Neural progenitor cell (in vitro differentiated cells): ENCODE data around the gene BTBD16. TPM values are rescaled to one million over a fixed set of nuclear protein-coding genes. Genes with fewer than 3 reads are reported as not detected.

Source experiments
- DNase-seq: peaks from one replicate; pipeline ENCODE4 v3.0.0-alpha.2; 2016; ENCODE audit warnings: low spot score
- H2AFZ ChIP-seq: fragments of 200-600 bp; sonication (generic); replicated peaks from 2 replicates; pipeline ENCODE4 v1.6.1; 2016; ENCODE audit warnings: antibody characterized with exemption
- H3F3A ChIP-seq: fragments of 200-600 bp; sonication (generic); 2 replicates; pipeline ENCODE4 v1.6.1; 2016; ENCODE audit warnings: antibody characterized with exemption, low read depth
- H3K27ac ChIP-seq: fragments of 200-600 bp; sonication (generic); 2 replicates; pipeline ENCODE4 v1.5.1; 2016; ENCODE audit warnings: mild to moderate bottlenecking
- H3K27me3 ChIP-seq: fragments of 200-600 bp; sonication (generic); 2 replicates; pipeline ENCODE4 v1.6.1; 2016; ENCODE audit warnings: mild to moderate bottlenecking, moderate library complexity
- H3K36me3 ChIP-seq: fragments of 200-600 bp; sonication (generic); 2 replicates; pipeline ENCODE4 v1.5.1; 2016
- H3K4me1 ChIP-seq: fragments of 200-600 bp; sonication (generic); 2 replicates; pipeline ENCODE4 v1.6.1; 2016; ENCODE audit warnings: mixed run types
- H3K4me2 ChIP-seq: fragments of 200-600 bp; sonication (generic); 2 replicates; pipeline ENCODE4 v1.6.1; 2016
- H3K4me3 ChIP-seq: fragments of 200-600 bp; sonication (generic); 2 replicates; pipeline ENCODE4 v1.5.1; 2016
- H3K79me2 ChIP-seq: fragments of 200-600 bp; sonication (generic); 2 replicates; pipeline ENCODE4 v1.6.1; 2016; ENCODE audit warnings: low read depth
- H3K9ac ChIP-seq: fragments of 200-600 bp; sonication (generic); 2 replicates; pipeline ENCODE4 v1.6.1; 2016
- H3K9me3 ChIP-seq: fragments of 200-600 bp; sonication (generic); 2 replicates; pipeline ENCODE4 v1.5.1; 2016; ENCODE audit warnings: low read depth
- H4K20me1 ChIP-seq: fragments of 200-600 bp; sonication (generic); 2 replicates; pipeline ENCODE4 v1.6.1; 2016; ENCODE audit warnings: low read depth
- H3K27ac Mint-ChIP-seq: 3 replicates; pipeline ENCODE4 v1.8.0; 2021; ENCODE audit warnings: mixed read lengths
- H3K27me3 Mint-ChIP-seq: 2 replicates; pipeline ENCODE4 v1.8.0; 2022; ENCODE audit warnings: low read depth, mild to moderate bottlenecking, inconsistent platforms, moderate library complexity, mixed read lengths; ENCODE audit not compliant: insufficient read depth
- H3K36me3 Mint-ChIP-seq: 3 replicates; pipeline ENCODE4 v1.8.0; 2021; ENCODE audit warnings: mixed read lengths
- H3K4me1 Mint-ChIP-seq: 3 replicates; pipeline ENCODE4 v1.8.0; 2021; ENCODE audit warnings: mixed read lengths
- H3K4me3 Mint-ChIP-seq: 3 replicates; pipeline ENCODE4 v1.8.0; 2021; ENCODE audit warnings: mild to moderate bottlenecking, moderate library complexity, mixed read lengths
- H3K9me3 Mint-ChIP-seq: 3 replicates; pipeline ENCODE4 v1.8.0; 2020; ENCODE audit warnings: mixed read lengths
- EZH2 ChIP-seq: fragments of 200-600 bp; sonication (generic); IDR thresholded peaks from 2 replicates; pipeline ENCODE4 v1.6.1; 2017; ENCODE audit warnings: antibody characterized with exemption, mild to moderate bottlenecking, moderate library complexity
- EZH2phosphoT487 ChIP-seq: fragments of 200-600 bp; sonication (generic); IDR thresholded peaks from 2 replicates; pipeline ENCODE4 v1.6.1; 2017; ENCODE audit warnings: antibody characterized with exemption
- total RNA-seq: library from RNA; depleted of rRNA; stranded (reverse); fragments of >200 nt; gene quantifications from 2 replicates; pipeline ENCODE4 v1.2.3, GENCODE V29; 2015; ENCODE audit warnings: low replicate concordance
- TF ChIP-seq, protein P1 (sequence below): fragments of 200-600 bp; sonication (generic); IDR thresholded peaks from 2 replicates; pipeline ENCODE4 v1.5.1; 2017; ENCODE audit warnings: antibody characterized with exemption, mild to moderate bottlenecking

BTBD16 gene
- total RNA-seq, 1 donor from 2014 or later, result not detected

DNA sequence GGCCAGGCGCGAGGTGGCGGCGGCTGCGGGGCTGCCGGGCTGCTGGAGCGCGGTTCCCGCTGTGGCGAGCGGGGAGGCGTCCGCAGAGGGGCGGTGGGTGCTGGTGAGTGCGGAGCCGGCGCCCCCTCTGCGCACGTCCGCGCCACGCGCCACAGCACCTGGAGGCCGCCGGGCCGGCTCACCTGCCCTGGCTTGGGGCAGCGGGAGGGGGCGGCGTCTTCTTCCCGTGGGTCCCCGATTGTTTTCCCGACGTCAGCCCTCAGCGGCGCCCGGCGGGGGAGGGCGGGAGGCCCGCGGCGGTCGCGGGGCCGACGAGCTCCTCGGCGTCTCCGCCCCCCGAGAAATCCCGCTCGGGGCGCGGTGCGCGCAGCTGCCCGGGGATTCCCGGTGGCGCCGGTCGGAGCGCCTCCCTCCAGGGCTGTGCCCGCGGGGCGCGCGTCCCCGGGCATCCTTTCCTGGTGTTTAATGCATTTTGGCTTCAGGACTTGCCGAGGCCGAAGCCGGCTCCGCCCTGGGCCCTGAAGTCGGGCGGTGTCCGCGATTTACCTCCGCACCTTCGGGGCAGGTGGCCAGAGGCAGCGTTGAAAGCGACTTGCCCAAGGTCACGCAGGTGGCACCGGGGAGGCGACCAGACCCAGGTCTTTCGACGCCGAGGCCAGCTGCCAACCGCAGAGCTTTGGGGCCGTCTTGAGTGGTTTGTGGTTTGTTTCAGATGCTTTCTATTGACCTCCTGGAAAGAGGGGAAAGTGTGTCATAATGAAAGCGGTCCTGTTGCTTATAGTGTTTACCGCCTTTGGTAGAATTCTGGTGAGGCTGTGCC lies 104.0 kb downstream of the BTBD16 start:
- no peaks in the 10 kb centered on the region for H3K9me3 Mint-ChIP-seq

DNA sequence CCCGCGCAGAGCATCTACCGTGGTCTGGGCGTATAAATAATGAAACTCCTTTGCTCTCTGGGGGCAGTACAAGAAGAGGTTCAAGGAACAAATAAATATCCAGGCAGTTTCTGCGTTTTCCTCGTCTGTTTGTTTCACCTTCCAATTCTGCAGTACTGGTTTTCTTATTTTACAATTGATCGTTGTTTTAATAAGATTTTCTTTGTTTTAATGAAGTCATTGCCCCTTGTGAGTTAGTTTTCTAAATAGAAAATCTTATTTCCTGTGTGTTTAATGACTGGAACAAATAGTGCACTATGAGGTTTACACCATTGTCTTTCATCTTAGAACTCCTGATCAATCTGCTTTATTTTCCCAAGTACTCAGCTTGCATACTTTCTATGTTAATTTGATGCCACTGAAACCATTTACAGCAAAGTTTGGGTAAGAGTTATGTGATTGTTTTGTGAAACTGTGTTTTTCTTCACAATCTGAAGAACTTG lies 104.6 kb downstream of the BTBD16 start:
- H3K9me3 ChIP-seq, result no peaks in the 10 kb centered on the region
- no peak overlapping the region for H3K9ac ChIP-seq
- no peaks in the 10 kb centered on the region for H3K36me3 ChIP-seq
- Mint-ChIP-seq H3K36me3 (peaks cover 8% of the 10 kb centered on the region), H3K4me1 (peaks cover 21% of the 10 kb centered on the region), H3K27ac (peak overlapping the region; percentile 82), H3K9me3 (no peaks in the 10 kb centered on the region), H3K27me3 (peaks cover 7% of the 10 kb centered on the region), H3K4me3 (peak overlapping the region; percentile 95)
- no peak for DNase-seq
- H3K4me2 ChIP-seq, result peak overlapping the region; percentile 90
- peaks cover 18% of the 10 kb centered on the region for H3K27me3 ChIP-seq
- H2AFZ ChIP-seq, result peak overlapping the region; percentile 95
- no peak for TF ChIP-seq EZH2phosphoT487
- TF ChIP-seq EZH2, result no peak
- TF ChIP-seq, protein P1, sequence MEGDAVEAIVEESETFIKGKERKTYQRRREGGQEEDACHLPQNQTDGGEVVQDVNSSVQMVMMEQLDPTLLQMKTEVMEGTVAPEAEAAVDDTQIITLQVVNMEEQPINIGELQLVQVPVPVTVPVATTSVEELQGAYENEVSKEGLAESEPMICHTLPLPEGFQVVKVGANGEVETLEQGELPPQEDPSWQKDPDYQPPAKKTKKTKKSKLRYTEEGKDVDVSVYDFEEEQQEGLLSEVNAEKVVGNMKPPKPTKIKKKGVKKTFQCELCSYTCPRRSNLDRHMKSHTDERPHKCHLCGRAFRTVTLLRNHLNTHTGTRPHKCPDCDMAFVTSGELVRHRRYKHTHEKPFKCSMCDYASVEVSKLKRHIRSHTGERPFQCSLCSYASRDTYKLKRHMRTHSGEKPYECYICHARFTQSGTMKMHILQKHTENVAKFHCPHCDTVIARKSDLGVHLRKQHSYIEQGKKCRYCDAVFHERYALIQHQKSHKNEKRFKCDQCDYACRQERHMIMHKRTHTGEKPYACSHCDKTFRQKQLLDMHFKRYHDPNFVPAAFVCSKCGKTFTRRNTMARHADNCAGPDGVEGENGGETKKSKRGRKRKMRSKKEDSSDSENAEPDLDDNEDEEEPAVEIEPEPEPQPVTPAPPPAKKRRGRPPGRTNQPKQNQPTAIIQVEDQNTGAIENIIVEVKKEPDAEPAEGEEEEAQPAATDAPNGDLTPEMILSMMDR, result no peak
- H3F3A ChIP-seq, result peaks cover 7% of the 10 kb centered on the region
- H3K79me2 ChIP-seq, result peaks cover 58% of the 10 kb centered on the region
- H3K27ac ChIP-seq, result no peak overlapping the region
- peaks cover 18% of the 10 kb centered on the region for H3K4me1 ChIP-seq
- no peaks in the 10 kb centered on the region for H4K20me1 ChIP-seq
- peak overlapping the region; percentile 96 for H3K4me3 ChIP-seq

More for the DNA sequence above, 104.0 kb downstream of the BTBD16 start:
- Histone ChIP-seq H3F3A (peaks cover 7% of the 10 kb centered on the region), H3K27me3 (peaks cover 18% of the 10 kb centered on the region), H3K36me3 (no peaks in the 10 kb centered on the region), H4K20me1 (no peaks in the 10 kb centered on the region), H3K4me3 (peak overlapping the region; percentile 96), H3K9me3 (no peaks in the 10 kb centered on the region), H3K27ac (peak overlapping the region; percentile 66), H2AFZ (peak overlapping the region; percentile 95), H3K9ac (peak overlapping the region; percentile 37), H3K79me2 (peaks cover 51% of the 10 kb centered on the region), H3K4me2 (peak overlapping the region; percentile 90), H3K4me1 (peaks cover 18% of the 10 kb centered on the region)
- peak overlapping the region; percentile 82 for H3K27ac Mint-ChIP-seq
- TF ChIP-seq, protein P1, result no peak
- TF ChIP-seq EZH2phosphoT487 (no peak), EZH2 (no peak)
- peak; percentile 77 for DNase-seq
- H3K36me3 Mint-ChIP-seq, result peaks cover 8% of the 10 kb centered on the region
- peaks cover 7% of the 10 kb centered on the region for H3K27me3 Mint-ChIP-seq
- H3K4me3 Mint-ChIP-seq, result peak overlapping the region; percentile 95
- peaks cover 23% of the 10 kb centered on the region for H3K4me1 Mint-ChIP-seq

DNA sequence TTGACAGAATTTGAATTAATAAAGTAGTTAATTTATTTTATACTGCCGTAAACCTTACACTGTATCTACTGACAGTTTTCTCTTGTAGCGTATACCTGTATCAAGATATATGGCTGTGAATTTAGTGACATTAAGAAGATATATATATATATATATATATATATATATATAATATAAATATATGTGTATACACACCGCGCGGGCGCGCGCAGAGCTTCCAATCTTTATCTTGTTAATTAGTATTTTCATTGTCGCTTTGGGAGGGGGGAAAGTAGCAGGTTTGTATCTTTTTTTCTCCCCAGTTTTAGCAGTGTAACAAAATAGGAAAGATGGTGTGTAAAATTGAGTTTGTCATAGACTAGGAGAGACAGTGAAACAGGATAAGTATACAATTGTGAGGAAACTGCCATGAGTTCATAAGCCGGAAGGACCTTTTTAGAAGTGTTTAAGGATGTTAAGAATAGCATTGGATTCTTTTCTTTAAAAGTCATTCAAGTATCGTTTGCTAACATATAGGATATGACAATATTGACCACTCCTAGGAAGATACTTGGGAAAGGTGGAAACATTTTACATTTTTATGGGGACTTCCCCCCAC lies 105.4 kb downstream of the BTBD16 start:
- Histone ChIP-seq H3K9me3 (no peaks in the 10 kb centered on the region), H3F3A (peaks cover 7% of the 10 kb centered on the region), H3K27me3 (peaks cover 18% of the 10 kb centered on the region), H3K9ac (no peak overlapping the region), H3K4me2 (peak overlapping the region; percentile 90), H3K4me3 (peak overlapping the region; percentile 96), H3K79me2 (peaks cover 65% of the 10 kb centered on the region), H3K4me1 (peaks cover 18% of the 10 kb centered on the region), H2AFZ (no peak overlapping the region), H4K20me1 (no peaks in the 10 kb centered on the region), H3K36me3 (no peaks in the 10 kb centered on the region), H3K27ac (no peak overlapping the region)
- H3K4me1 Mint-ChIP-seq, result peaks cover 17% of the 10 kb centered on the region
- no peak overlapping the region for H3K27ac Mint-ChIP-seq
- no peak for DNase-seq
- H3K27me3 Mint-ChIP-seq, result peaks cover 7% of the 10 kb centered on the region
- H3K4me3 Mint-ChIP-seq, result peak overlapping the region; percentile 24
- TF ChIP-seq EZH2phosphoT487 (no peak), EZH2 (no peak)
- TF ChIP-seq, protein P1, result no peak
- peaks cover 1% of the 10 kb centered on the region for H3K9me3 Mint-ChIP-seq
- peaks cover 8% of the 10 kb centered on the region for H3K36me3 Mint-ChIP-seq
